OCI-LY3 (cell line): Measurements from ENCODE around the gene KIAA1671.
"Not testable (repeated sequence)": the region's sequence is repeated elsewhere in the genome, so short reads cannot be mapped to it uniquely, and the experiment has no call there.

Source experiments
- H2AFZ ChIP-seq: fragments of 200-600, 300-600 bp; shearing (Covaris generic); 2 replicates; pipeline ENCODE4 v1.6.0; 2014; ENCODE audit warnings: antibody characterized with exemption, low read depth, low read length
- H3K27ac ChIP-seq: fragments of 200-600, 300-600 bp; sonication (generic); 2 replicates; pipeline ENCODE4 v1.5.1; 2014; ENCODE audit warnings: mild to moderate bottlenecking, low read length, moderate library complexity, mixed read lengths
- H3K27me3 ChIP-seq: fragments of 200-600, 300-600 bp; sonication (generic); 2 replicates; pipeline ENCODE4 v1.6.1; 2014; ENCODE audit warnings: low read depth, low read length, mixed read lengths
- H3K36me3 ChIP-seq: fragments of 200-600, 300-600 bp; sonication (generic); replicated peaks from 2 replicates; pipeline ENCODE3; 2014; ENCODE audit warnings: low read depth, low read length, mixed read lengths
- H3K4me1 ChIP-seq: fragments of 300-600, 200-600 bp; sonication (generic); 2 replicates; pipeline ENCODE4 v1.6.1; 2014; ENCODE audit warnings: low read length, mixed read lengths
- H3K4me2 ChIP-seq: fragments of 200-600, 300-600 bp; sonication (generic); 2 replicates; pipeline ENCODE4 v1.6.1; 2014; ENCODE audit warnings: low read length, mixed read lengths
- H3K4me3 ChIP-seq: fragments of 300-600, 200-600 bp; sonication (generic); 2 replicates; pipeline ENCODE4 v1.5.1; 2014; ENCODE audit warnings: antibody characterized with exemption, mild to moderate bottlenecking, low read length, moderate library complexity
- H3K79me2 ChIP-seq: fragments of 300-600, 200-600 bp; shearing (Covaris generic); 2 replicates; pipeline ENCODE4 v1.6.1; 2014; ENCODE audit warnings: mild to moderate bottlenecking, low read length, mixed read lengths
- H3K9ac ChIP-seq: fragments of 300-600, 200-600 bp; shearing (Covaris generic); 2 replicates; pipeline ENCODE4 v1.6.0; 2014; ENCODE audit warnings: mild to moderate bottlenecking, low read length, moderate library complexity
- H3K9me3 ChIP-seq: fragments of 200-600, 300-600 bp; shearing (Covaris generic); 2 replicates; pipeline ENCODE4 v1.6.1; 2014; ENCODE audit warnings: low read length, mixed read lengths; ENCODE audit not compliant: insufficient read depth
- H4K20me1 ChIP-seq: fragments of 200-600, 300-600 bp; sonication (generic); 2 replicates; pipeline ENCODE4 v1.6.1; 2016; ENCODE audit warnings: low read length, mixed read lengths; ENCODE audit not compliant: insufficient read depth
- EZH2phosphoT487 ChIP-seq: fragments of 200-600 bp; shearing (Covaris generic); IDR thresholded peaks from 2 replicates; pipeline ENCODE4 v1.6.1; 2018; ENCODE audit warnings: antibody characterized with exemption, mixed run types, low read depth
- TF ChIP-seq, protein P1 (sequence below): fragments of 200-600, 300-600 bp; sonication (generic); IDR thresholded peaks from 2 replicates; pipeline ENCODE4 v1.5.1; 2014; ENCODE audit warnings: antibody characterized with exemption, low read length, low read depth

KIAA1671 gene

DNA sequence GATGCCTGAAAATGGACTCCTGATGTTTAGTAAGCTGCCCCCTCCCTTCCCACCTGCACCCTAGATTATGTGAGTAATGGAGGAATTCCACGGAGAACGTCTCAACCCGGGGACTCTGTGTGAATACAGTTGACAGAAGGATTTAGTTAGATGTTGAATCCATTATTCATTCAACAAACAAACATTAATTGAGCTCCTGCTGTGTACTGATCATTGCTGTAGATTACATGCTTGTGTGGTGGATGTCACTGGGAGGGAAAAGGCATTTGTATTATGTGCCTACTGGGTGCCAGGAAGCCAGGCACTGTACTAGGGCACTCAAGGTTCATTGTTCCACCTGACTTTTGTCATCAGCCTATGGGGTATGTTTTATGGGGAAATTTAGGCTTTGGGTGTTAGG lies 224.3 kb downstream of the KIAA1671 start:
- no peaks in the 10 kb centered on the region for H3K4me1 ChIP-seq
- H3K27ac ChIP-seq = no peak overlapping the region
- no peak overlapping the region for H3K9ac ChIP-seq
- H3K27me3 ChIP-seq = peaks cover 15% of the 10 kb centered on the region; the same call in 1 of the 2 replicates
- no peak overlapping the region for H3K4me3 ChIP-seq
- H3K4me2 ChIP-seq = no peak overlapping the region
- H4K20me1 ChIP-seq = no peaks in the 10 kb centered on the region
- peaks cover 5% of the 10 kb centered on the region; the same call in 1 of the 2 replicates for H3K9me3 ChIP-seq
- H3K36me3 ChIP-seq = no peaks in the 10 kb centered on the region
- H2AFZ ChIP-seq = no peak overlapping the region
- H3K79me2 ChIP-seq = no peaks in the 10 kb centered on the region
- TF ChIP-seq EZH2phosphoT487 = no peak
- TF ChIP-seq, protein P1, sequence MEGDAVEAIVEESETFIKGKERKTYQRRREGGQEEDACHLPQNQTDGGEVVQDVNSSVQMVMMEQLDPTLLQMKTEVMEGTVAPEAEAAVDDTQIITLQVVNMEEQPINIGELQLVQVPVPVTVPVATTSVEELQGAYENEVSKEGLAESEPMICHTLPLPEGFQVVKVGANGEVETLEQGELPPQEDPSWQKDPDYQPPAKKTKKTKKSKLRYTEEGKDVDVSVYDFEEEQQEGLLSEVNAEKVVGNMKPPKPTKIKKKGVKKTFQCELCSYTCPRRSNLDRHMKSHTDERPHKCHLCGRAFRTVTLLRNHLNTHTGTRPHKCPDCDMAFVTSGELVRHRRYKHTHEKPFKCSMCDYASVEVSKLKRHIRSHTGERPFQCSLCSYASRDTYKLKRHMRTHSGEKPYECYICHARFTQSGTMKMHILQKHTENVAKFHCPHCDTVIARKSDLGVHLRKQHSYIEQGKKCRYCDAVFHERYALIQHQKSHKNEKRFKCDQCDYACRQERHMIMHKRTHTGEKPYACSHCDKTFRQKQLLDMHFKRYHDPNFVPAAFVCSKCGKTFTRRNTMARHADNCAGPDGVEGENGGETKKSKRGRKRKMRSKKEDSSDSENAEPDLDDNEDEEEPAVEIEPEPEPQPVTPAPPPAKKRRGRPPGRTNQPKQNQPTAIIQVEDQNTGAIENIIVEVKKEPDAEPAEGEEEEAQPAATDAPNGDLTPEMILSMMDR = no peak

DNA sequence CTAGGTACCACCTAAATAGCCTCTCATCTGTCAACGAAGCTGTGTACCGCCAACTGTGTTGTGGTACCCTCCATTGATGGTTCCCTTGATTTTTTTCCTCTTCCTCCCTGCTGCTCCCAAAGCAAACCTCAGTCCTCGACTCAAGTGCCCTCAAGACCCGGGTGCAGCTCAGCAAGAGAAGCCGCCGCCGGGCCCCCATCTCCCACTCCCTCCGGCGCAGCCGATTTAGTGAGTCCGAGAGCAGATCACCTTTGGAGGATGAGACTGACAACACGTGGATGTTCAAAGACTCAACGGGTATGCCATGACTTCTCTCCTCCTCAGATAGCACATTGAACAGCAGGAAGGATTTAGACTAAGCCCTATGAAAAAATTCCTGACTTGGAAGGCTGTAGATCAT lies 224.7 kb downstream of the KIAA1671 start:
- no peak overlapping the region for H3K9ac ChIP-seq
- no peaks in the 10 kb centered on the region for H4K20me1 ChIP-seq
- H3K4me2 ChIP-seq = no peak overlapping the region
- TF ChIP-seq EZH2phosphoT487 = no peak
- TF ChIP-seq, protein P1 = no peak
- H3K4me1 ChIP-seq = no peaks in the 10 kb centered on the region
- H2AFZ ChIP-seq = no peak overlapping the region
- H3K36me3 ChIP-seq = no peaks in the 10 kb centered on the region
- peaks cover 5% of the 10 kb centered on the region; the same call in 1 of the 2 replicates for H3K9me3 ChIP-seq
- no peak overlapping the region for H3K4me3 ChIP-seq
- H3K27ac ChIP-seq = no peak overlapping the region
- H3K79me2 ChIP-seq = no peaks in the 10 kb centered on the region
- H3K27me3 ChIP-seq = peaks cover 15% of the 10 kb centered on the region; the same call in 1 of the 2 replicates

DNA sequence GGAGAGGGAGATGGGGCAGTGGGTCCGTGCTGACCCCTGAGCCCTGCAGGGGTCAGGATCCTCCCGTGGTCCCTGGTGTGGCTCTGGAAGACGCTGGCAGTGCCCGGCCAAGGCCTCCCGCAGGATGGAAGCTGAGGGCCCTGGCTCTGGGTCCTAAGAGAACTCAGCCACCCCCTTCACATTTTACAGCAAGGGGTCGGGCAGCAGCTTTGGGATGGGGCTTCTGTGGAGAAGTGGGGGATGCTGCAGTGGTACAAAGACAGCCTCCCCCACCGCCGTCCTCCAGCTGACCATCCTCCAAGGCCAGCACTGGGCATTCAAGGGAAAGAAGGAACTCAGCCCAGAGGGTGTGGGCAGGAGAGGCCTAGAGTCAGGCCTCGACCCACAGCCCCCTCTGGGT lies 225.4 kb downstream of the KIAA1671 start:
- Histone ChIP-seq H3K9me3 (peaks cover 5% of the 10 kb centered on the region; the same call in 1 of the 2 replicates), H3K9ac (no peak overlapping the region), H4K20me1 (no peaks in the 10 kb centered on the region), H3K79me2 (no peaks in the 10 kb centered on the region), H3K27ac (no peak overlapping the region), H3K27me3 (peaks cover 15% of the 10 kb centered on the region; the same call in 1 of the 2 replicates), H3K4me2 (no peak overlapping the region), H3K4me3 (no peak overlapping the region), H3K36me3 (no peaks in the 10 kb centered on the region), H2AFZ (no peak overlapping the region), H3K4me1 (no peaks in the 10 kb centered on the region)
- no peak for TF ChIP-seq EZH2phosphoT487
- TF ChIP-seq, protein P1 = no peak

DNA sequence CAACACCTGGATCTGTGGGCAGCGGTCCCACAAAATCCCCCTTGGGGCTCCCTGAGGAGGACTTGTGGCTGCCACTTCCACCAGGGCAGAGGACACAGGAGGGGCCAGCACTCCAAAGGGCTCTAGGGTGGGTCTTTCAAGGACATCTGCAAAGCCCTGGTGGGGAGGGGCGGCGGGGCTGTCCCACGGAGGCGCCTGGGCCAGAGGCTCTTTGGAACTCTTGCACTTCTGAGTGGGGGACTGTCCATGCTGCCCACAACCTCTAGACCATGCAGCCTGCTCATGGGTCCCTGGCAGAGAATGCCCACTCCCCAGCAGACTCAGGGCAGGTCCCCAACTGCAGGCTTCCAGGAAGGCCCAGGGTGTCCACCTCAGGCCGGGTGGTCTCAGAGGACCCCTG lies 225.8 kb downstream of the KIAA1671 start:
- peaks cover 13% of the 10 kb centered on the region; the same call in 1 of the 2 replicates for H3K27me3 ChIP-seq
- H3K27ac ChIP-seq, H3K9ac ChIP-seq, H3K4me2 ChIP-seq, H3K4me1 ChIP-seq, H3K9me3 ChIP-seq, H4K20me1 ChIP-seq, H3K79me2 ChIP-seq, H2AFZ ChIP-seq, H3K36me3 ChIP-seq, H3K4me3 ChIP-seq: not testable (repeated sequence)

DNA sequence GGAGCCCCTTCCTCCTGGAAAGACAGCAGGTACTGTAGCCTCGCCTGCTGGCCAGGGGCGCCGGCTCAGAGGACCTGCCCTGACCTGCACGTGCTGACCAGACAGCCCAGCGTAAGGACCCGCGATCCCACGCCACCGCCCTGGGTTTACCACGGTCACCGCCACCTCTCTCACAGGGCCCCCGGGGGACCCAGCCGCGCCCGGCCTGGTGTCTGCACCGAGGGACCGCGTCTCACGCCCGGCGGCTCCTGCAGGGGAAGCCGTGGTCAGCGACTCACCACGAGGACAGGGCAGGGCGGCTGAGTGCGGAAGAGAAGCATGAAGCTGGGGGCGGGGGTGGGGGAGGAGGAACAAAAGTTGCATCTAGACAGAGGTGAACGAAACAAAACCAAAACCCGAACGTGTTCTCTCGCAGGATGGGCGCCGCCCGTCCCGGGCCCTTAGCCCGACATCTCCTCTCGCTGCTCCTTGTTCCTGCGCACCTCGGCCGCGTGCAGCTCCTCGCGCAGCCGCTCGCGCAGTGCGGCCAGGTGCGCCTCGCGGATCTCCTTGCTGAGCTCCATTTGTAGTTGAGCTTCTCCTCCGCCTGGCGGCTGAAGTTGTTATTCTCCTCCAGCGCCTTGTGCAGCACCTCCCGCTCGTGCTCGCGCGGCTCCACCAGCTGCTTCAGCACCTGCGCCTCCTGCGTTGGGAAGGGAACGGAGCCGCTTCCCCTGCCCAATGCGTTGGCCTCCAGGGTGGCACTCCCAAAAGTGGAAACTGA lies 226.5 kb downstream of the KIAA1671 start:
- Histone ChIP-seq H3K4me3 (peak overlapping the region; percentile 56; the same call in 1 of the 2 replicates), H3K4me2 (0 out of 2 replicates have a peak overlapping the region, but pooled peaks have one; percentile 28), H3K27me3 (peaks cover 12% of the 10 kb centered on the region; the same call in 1 of the 2 replicates)
- not testable (repeated sequence) for H3K9ac ChIP-seq, H3K79me2 ChIP-seq, H2AFZ ChIP-seq, H3K36me3 ChIP-seq, H3K27ac ChIP-seq, H3K9me3 ChIP-seq, H3K4me1 ChIP-seq, H4K20me1 ChIP-seq
